Muscle of arm (tissue), 12 donors: ENCODE measurements around the gene CAB39L. TPM values are rescaled to one million over a fixed set of nuclear protein-coding genes. Genes with fewer than 3 reads are reported as not detected.

Experiments
- DNase-seq: peaks from one replicate; pipeline ENCODE4 v3.0.0-alpha.2; 2013
- polyA plus RNA-seq, 12 donors: library from polyadenylated mRNA; unstranded; fragments of 120-200 nt; gene quantifications; one replicate each; pipeline ENCODE4 v1.2.1, GENCODE V29; 2013; ENCODE audit not compliant: insufficient read length in 12 of 12

CAB39L gene
- polyA plus RNA-seq, 12 donors, result 3.8 to 19.0 (median 5.0) TPM; not detected in 2

- peak; percentile 28 for DNase-seq
These were observed 896 bp upstream of the CAB39L start for GRCh38 chr13:49444524-49445395.

- DNase-seq, result no peak
These were observed 534 bp downstream of the CAB39L start for GRCh38 chr13:49443357-49443703.

GRCh38 chr13:49441846-49442245 is 2.0 kb downstream of the CAB39L start:
- DNase-seq, result no peak

GRCh38 chr13:49441312-49441711 is 2.6 kb downstream of the CAB39L start:
- no peak for DNase-seq

GRCh38 chr13:49439609-49440008 is 4.3 kb downstream of the CAB39L start:
- no peak for DNase-seq

- DNase-seq, result no peak
These were observed 6.2 kb downstream of the CAB39L start for GRCh38 chr13:49437705-49438104.

GRCh38 chr13:49436890-49437289 is 7.0 kb downstream of the CAB39L start:
- peak; percentile 61 for DNase-seq

GRCh38 chr13:49435992-49436391 is 7.9 kb downstream of the CAB39L start:
- DNase-seq, result peak; percentile 68

GRCh38 chr13:49429121-49429520 is 14.7 kb downstream of the CAB39L start:
- DNase-seq, result no peak

GRCh38 chr13:49428041-49428763 is 15.7 kb downstream of the CAB39L start:
- no peak for DNase-seq

GRCh38 chr13:49424011-49424560 is 19.8 kb downstream of the CAB39L start:
- DNase-seq, result no peak

- DNase-seq, result no peak
These were observed 22.5 kb downstream of the CAB39L start for GRCh38 chr13:49421391-49421790.

GRCh38 chr13:49419276-49419675 is 24.6 kb downstream of the CAB39L start:
- DNase-seq, result no peak

- no peak for DNase-seq
These were observed 25.7 kb downstream of the CAB39L start for GRCh38 chr13:49418206-49418605.

GRCh38 chr13:49417161-49417560 is 26.7 kb downstream of the CAB39L start:
- no peak for DNase-seq

GRCh38 chr13:49412749-49413148 is 31.1 kb downstream of the CAB39L start:
- DNase-seq, result no peak

GRCh38 chr13:49411353-49411752 is 32.5 kb downstream of the CAB39L start:
- DNase-seq, result no peak

GRCh38 chr13:49410477-49410876 is 33.4 kb downstream of the CAB39L start:
- no peak for DNase-seq

GRCh38 chr13:49410006-49410405 is 33.9 kb downstream of the CAB39L start:
- DNase-seq, result no peak

- DNase-seq, result no peak
These were observed 34.9 kb downstream of the CAB39L start for GRCh38 chr13:49409008-49409407.

GRCh38 chr13:49407936-49408335 is 35.9 kb downstream of the CAB39L start:
- DNase-seq, result no peak

GRCh38 chr13:49407068-49407467 is 36.8 kb downstream of the CAB39L start:
- DNase-seq, result no peak

- no peak for DNase-seq
These were observed 39.2 kb downstream of the CAB39L start for GRCh38 chr13:49404703-49405020.
